ENCODE data around the gene FRMD6.
A peak's percentile ranks its signal among the peaks of the same experiment; 100 is the strongest.
"Not testable (repeated sequence)": the region's sequence is repeated elsewhere in the genome, so short reads cannot be mapped to it uniquely, and the experiment has no call there.

FRMD6 gene

GRCh38 chr14:51769261-51769660 is 117.6 kb downstream of the FRMD6 start:
- DNase-seq (ENCODE audit: low read depth in 2 of 2, low spot score in 1 of 2), result not testable (repeated sequence)

GRCh38 chr14:51774209-51774608 is 122.5 kb downstream of the FRMD6 start:
- DNase-seq (ENCODE audit: low read depth in 2 of 2, low spot score in 1 of 2), result no peak

- DNase-seq (ENCODE audit: low read depth in 2 of 2, low spot score in 1 of 2), result no peak
Measured at GRCh38 chr14:51776102-51776894, 124.6 kb downstream of the FRMD6 start.

- DNase-seq (ENCODE audit: low read depth in 2 of 2, low spot score in 1 of 2), result peak; percentile 42 to 64
Measured at GRCh38 chr14:51780006-51780692, 128.4 kb downstream of the FRMD6 start.

Data from stimulated activated CD8-positive, alpha-beta memory T cell treated with anti-CD3 and anti-CD28 coated beads, Interleukin-4, amount 100 ng/mL, for 4 hours (primary cell).